Activated CD8-positive, alpha-beta memory T cell treated with anti-CD3 and anti-CD28 coated beads, Interleukin-2, amount 50 U/mL, for 4 hours (primary cell): ENCODE data around the gene LFNG.

ENCODE experiments used
- DNase-seq: peaks from one replicate; pipeline ENCODE4 v3.0.0-alpha.2; 2020

The LFNG gene

GRCh38 chr7:2575733-2576340, 56.3 kb downstream of the LFNG start:
- DNase-seq = no peak

GRCh38 chr7:2576742-2577491, 57.3 kb downstream of the LFNG start:
- no peak for DNase-seq
